IPS-NIHi7 (cell line): ENCODE data around the gene SNAI3.
A peak's percentile ranks its signal among the peaks of the same experiment; 100 is the strongest.

Experiments
- DNase-seq: peaks from one replicate; pipeline ENCODE4 v3.0.0; 2012; ENCODE audit warnings: mixed read lengths; ENCODE audit errors: extremely low spot score

Gene SNAI3

GRCh38 chr16:88691924-88692560, 5.7 kb upstream of the SNAI3 start:
- DNase-seq = no peak

DNA sequence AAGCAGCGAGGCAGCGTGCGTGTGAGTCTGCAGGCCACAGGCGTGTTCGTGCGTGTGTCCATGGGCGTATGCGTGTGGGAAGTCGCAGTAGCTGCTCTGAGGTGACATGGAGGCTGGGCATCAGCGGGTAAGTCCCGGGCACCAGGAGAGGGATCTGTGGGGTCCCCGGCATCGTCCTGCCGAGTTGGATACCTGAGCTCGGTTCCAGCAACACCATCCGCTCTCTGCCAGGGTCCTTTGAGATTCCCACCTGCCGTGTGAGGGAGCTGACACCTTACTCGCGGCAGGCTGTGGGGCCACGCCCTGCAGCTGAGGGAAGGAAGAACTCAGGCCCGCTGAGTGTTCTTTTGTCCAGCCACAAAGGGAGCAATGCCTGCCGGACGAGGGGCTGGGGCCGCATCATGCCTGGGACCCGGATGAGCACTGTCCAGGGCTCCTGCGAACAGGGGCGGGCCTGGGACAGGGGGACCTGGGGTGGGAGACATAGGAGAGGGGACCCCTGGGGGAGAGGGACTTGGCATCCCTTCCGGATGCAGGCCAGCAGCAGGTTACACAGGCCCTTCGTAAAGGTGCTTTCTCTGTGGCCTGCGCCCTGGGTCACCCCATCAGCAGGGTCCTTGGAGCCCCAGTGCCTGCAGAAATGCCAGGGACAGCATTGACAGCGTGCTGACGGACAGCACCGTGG, 5.0 kb upstream of the SNAI3 start:
- DNase-seq = no peak

GRCh38 chr16:88690341-88691128, 4.2 kb upstream of the SNAI3 start:
- no peak for DNase-seq

DNA sequence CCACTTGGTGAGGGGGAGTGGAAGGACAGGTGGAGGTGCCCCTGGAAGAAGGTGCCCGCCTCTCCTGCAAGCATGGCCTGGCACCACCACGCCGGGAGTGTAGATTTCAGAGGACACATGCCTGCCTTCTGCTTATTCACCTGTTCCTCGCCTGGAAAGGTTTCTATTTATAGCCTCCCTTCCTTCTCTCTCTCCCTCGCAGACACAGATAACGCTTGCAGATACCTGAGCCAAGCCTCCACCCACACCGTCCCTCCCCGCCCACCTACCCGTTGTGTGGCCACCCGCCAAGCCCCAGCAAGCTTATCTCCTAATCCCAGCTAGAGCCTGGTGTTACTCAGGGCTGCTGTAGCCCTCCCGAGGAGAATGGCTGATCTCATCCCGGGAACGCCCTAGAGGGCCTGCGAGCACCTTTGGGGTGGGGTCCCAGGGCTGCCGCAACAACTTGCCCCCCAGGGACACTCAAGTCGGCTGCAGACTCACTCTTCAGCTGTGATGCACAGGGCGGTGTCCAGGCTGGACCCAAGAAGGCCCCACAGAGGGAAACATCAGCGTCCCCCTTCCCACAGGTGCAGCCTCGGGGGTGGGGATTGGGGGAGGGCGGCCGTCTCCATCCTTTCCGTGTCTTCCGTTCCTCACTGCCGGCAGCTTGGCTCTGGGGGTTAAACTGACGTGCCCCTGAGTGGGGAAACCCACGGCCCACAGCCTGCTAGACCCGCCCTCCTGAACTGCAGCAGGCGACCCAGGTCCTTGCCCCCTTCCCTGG, 1.9 kb upstream of the SNAI3 start:
- DNase-seq = peak; percentile 64

DNA sequence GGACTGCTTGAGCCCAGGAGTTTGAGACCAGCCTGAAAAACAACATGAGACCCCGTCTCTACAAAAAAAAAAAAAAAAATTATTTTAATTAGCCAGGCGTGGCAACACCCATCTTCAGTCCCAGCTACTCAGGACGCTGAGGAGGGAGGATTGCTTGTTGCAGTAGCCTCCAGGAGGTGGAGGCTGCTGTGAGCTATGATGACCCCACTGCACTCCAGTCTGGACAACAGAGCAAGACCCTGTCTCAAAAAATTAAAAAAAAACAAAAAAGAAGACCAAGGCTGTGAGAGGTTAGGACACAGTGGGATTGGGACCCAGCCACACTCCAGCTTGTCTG, 1.3 kb upstream of the SNAI3 start:
- no peak for DNase-seq

DNA sequence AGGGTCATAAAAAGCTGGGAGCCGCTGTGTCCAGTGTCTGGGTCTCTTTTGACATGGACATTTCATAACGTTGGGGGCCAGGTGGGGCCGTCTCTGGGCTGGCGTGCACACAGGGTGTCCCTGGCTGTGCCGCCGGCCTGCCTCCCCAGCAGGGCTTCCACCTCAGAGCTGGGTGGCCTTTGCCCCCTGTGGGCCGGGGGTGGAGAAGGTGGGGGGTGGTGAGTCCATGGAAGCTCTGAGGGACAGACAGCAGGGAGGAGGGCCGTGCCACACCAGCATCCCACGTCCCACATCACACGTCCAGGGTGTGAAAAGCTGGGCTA, 908 bp upstream of the SNAI3 start:
- DNase-seq = no peak

- peak; percentile 61 for DNase-seq
Observed at GRCh38 chr16:88686062-88686438, 257 bp downstream of the SNAI3 start.

GRCh38 chr16:88685156-88686061, 898 bp downstream of the SNAI3 start:
- peak; percentile 67 for DNase-seq

GRCh38 chr16:88684569-88685155, 1.6 kb downstream of the SNAI3 start:
- no peak for DNase-seq

DNA sequence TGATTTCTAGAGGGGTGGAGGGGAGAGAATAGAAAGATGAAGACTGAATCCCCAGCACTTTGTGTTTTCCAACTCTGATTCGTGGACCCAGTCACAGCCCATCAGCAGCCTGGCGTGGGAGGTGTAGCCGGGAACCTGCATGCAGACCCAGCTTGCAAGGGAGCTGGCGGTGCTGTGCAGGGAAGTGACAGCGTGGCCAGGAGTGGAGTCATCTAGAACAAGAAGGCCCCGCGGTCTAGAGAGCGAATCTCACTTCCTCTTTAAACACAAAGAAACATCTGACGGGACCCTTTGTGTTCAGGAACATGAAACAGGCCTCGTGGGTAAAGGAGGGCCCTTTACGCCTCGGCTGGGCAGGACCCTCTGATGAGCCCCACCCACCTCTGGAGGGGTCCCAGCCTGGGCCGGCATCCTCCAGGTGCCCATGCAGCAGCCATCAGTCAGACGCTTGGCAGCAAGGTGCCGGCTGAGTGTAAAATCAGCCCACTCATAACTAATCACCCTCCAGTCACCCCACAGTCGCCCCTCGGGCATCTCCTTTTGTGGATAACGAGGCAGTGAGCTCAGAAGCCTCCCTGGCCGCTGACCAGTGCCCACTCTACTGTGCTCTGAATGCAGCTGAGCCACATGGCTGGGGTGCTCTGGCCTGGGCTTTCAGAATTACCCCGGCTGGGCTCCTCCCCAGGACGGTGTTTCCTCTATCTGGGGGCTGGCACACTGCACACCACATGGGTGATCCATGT, 4.4 kb downstream of the SNAI3 start:
- no peak for DNase-seq

DNA sequence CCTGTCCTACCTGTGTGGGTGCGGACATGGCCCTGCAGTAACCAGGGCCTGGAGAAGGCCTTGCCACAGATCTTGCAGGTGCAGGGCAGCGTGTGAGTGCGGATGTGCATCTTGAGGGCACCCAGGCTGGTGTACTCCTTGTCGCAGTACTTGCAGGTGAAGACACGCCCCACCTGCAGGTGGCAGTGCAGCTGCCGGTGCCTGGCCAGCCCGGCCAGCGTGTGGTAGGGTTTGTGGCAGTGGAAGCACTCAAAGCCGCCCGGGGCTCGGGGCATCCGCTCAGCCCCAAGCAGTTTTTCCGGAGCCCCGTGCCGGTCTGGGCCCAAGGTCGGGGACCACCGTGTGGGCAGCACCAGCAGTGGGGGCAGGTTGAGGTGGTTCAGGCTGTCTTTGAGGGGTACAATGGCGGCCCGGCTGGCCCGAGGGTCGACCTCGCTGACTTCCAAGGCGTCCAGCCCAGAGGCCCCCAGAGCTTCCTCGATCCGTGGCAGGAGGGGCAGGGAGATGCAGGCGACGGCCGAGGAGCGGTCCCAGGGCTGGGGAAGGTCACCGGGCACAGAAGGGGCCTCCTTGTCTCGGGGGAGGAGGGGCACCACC, 5.1 kb downstream of the SNAI3 start:
- peak; percentile 75 for DNase-seq

DNA sequence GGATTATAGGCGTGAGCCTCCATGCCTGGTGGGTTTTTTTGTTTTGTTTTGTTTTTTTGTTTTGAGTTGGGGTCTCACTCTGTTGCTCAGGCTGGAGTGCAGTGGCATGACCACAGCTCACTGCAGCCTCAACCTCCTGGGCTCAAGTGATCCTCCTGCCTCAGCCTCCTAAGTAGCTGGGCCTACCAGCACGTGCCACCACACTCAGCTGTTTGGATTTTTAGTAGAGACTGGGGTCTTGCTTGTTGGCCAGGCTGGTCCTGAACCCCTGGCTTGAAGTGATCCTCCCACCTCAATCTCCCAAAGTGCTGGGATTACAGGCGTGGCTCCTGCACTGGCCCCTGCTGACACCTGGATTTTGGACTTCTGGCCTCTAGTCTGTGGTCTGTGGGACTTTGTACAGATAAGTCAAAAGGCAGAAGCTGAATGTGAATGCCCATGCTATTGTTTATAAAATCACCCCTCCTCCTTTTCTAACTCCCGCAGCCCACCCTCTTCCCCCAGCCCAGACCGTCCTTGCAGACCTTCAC, 5.7 kb downstream of the SNAI3 start:
- no peak for DNase-seq

DNA sequence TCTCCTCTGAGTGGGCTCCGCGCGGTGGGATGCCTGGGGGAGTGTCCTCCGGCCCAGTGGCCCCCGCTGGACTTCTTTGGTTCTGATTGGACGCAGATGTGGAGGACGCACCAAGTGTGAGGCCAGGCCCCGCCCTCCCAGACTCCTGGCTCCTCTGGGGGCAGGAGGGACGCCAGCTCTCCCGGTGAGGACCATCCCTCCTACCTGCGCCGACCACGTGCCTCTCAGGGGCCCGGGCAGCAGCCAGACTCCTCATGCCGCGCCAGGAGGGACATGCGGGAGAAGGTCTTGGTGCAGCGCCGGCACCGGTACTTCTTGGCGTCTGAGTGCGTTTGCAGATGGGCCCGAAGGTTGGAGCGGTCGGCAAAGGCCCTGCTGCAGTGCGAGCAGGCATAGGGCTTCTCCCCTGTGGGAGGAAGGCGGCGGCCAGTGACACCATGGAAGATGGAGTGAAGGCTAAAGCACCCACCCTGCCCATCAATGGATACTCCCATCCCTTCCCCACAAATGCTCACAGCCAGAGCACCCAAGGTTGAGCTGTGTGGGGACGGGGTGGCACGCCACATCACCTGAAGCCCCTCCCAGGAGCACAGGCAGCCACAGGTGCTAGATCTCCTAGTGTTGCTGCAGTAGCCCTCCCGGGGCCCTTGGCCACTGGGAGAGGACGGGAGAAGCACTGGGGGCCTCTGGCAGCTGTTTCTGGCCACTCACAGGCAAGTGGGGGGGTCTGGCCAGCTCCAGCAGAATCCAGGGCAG, 7.9 kb downstream of the SNAI3 start:
- DNase-seq = no peak

DNA sequence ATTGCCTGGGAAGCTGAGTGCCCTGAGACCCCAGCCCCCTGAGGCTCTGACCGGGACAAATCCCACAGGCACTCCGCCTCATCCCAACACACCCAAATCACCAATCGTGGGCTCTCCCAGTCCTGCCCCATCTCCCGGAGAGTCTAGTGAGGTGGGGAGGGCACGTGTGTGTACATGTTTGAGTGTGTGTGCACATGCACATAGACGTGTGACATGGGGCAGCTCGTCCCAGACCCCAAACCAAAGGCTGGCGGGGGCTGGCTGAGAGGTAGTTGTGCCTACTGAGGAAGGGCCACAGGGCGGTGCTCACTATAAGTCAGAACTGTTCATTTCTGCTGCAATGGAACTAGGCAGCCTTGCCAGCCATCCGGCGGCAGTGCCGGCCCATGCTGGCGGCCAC, 8.6 kb downstream of the SNAI3 start:
- no peak for DNase-seq

DNA sequence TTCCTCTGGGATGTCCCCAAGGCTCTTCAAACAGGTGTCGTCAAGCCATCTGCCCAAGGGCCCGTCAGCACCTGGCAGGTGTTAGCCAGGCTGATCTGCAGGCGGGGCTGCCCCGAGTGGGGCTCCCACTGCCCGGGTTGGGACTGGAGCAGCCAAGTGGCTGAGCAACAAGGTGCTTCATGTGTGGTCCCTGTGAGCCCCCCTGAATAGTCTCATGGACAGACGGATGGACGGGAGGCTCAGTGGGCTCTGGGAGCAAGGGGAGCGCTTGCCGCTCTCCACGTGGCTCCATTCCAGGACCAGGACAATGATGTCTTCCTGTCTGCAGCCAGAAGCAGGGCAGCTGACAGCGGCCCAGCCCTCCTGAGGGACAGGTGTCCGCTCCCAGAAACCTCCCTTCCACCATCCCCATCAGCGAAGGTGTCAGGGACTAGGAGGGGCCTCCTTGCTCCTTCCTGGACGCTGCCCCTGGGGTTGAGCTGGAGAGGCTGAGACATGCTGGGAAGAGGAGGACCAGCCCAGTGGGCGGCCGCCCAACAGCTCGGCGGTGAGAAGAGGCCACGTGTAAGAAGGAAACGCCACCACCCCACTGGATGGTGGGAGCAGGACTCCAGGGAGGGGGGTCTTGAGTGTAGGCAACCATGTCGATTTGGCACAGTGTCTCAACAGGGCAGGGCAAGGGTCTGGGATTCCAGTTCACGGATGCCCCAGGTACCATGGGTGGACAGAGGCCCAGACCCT, 9.6 kb downstream of the SNAI3 start:
- no peak for DNase-seq

DNA sequence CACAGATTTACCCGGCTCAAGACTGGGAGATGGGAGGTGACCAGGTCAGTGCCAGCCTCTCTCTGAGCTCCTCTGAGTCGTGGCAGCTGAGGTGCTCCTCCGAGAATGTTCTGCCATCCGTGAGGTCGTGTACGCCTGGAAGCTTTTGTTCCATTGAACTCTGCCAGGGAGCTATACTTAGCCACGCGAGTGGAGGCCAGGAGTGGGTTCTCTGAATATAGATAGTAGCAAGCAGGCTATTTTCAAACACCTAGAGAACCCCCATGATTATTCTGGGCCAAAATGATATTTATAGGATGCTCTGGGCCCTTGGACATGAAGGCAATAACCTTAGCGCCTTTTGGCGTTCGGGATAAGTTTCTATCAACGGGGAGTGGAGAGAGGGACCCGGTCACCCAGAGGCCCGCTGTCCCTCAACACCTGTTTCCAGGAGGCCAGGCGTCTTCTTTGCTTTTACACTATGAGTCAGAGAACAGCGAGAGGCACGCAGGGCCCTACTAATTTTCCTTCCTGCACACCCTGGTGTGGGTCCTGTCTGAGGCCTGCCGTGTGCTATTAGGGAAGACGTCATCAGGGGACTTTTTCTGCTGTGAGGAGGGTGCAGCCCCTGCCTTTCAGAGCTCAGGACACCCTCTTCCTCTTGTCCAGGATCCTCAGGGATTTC, 12.5 kb downstream of the SNAI3 start:
- DNase-seq = no peak

DNA sequence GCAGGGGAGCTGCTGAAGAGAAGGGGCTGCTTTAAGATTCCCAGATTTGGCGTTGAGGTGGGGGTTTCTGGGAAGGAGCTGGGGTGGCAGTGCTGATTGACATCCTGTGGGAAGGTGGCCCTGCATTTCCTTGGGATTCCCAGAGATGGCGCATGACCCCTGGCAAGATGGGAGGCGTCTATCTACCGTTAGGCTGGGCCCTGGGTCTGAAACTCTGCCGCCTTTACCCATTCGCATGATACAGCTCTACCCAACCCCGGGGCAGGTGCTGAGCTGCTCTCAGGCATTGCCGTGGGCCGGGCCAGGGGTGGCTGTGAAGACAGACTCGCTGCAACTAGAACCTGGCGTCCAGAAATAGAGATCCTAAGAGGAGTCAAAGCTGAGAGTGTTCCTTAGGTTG, 13.5 kb downstream of the SNAI3 start:
- DNase-seq = peak; percentile 86

DNA sequence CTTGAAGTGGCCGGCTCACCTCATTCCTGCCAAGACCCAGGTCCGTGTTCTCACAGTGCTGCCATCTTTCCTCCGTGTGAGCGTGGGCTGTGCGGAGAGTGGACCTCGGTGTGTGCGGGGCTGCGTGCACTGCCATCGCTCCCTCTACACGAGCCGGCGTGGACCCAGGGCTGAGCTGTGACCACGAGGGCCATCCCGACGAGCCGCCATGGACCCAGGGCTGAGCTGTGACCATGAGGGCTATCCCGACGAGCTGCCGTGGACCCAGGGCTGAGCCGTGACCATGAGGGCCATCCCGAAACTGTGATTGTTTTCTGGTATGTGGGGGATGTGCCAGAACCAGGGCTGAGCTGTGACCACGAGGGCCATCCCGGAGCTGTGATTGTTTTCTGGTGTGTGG, 14.5 kb downstream of the SNAI3 start:
- DNase-seq = no peak
